Measurements from ENCODE around the gene CADPS. TPM values are rescaled to one million over a fixed set of nuclear protein-coding genes. Genes with fewer than 3 reads are reported as not detected.
A peak's percentile ranks its signal among the peaks of the same experiment; 100 is the strongest.

CADPS gene
- total RNA-seq, 4 donors from 2014 or later, result 1.0 to 8.1 (median 2.0) TPM

DNA sequence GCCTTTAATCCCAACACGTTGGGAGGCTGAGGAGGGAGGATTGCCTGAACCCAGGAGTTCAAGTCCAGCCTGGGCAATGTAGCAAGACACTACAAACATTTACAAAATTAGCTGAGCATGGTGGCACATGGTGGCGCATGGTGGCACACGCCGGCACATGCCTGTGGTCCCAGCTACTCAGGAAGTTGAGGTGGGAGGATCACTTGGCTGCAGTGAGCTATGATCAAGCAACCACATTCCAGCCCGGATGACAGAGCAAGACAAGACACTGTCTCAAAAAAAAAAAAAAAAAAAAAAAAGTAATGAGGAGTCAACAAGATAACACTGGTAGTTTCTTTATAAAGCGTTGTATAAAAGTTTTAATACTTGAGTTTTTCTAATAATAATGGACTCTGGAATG lies 511.9 kb downstream of the CADPS start:
- DNase-seq (ENCODE audit: extremely low spot score), result no peak
- intact Hi-C loops (cut with DNase I), result no loop called here
- WGBS, result 80% methylated on average over 6 of the region's 6 CpGs
- Histone ChIP-seq H3K27me3 (peaks cover 0 to 52% (median 16%) of the 10 kb centered on the region in 4 donors), H3K36me3 (no peaks in the 10 kb centered on the region), H3K9me3 (no peaks in the 10 kb centered on the region), H3K4me1 (peaks cover 0 to 9% (median 2%) of the 10 kb centered on the region in 4 donors), H3K27ac (replicated peaks in 1 of 4) (no peak overlapping the region), H3K4me3 (no peak overlapping the region)
- TF ChIP-seq EP300 (IDR thresholded peaks at IDR 0.05), result no peak
- TF ChIP-seq POLR2AphosphoS5 (IDR thresholded peaks at IDR 0.05), result no peak
- no peak for TF ChIP-seq POLR2A (IDR thresholded peaks at IDR 0.05; ENCODE audit: low read depth)
- TF ChIP-seq, protein P1, sequence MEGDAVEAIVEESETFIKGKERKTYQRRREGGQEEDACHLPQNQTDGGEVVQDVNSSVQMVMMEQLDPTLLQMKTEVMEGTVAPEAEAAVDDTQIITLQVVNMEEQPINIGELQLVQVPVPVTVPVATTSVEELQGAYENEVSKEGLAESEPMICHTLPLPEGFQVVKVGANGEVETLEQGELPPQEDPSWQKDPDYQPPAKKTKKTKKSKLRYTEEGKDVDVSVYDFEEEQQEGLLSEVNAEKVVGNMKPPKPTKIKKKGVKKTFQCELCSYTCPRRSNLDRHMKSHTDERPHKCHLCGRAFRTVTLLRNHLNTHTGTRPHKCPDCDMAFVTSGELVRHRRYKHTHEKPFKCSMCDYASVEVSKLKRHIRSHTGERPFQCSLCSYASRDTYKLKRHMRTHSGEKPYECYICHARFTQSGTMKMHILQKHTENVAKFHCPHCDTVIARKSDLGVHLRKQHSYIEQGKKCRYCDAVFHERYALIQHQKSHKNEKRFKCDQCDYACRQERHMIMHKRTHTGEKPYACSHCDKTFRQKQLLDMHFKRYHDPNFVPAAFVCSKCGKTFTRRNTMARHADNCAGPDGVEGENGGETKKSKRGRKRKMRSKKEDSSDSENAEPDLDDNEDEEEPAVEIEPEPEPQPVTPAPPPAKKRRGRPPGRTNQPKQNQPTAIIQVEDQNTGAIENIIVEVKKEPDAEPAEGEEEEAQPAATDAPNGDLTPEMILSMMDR (IDR thresholded peaks at IDR 0.05), result no peak

DNA sequence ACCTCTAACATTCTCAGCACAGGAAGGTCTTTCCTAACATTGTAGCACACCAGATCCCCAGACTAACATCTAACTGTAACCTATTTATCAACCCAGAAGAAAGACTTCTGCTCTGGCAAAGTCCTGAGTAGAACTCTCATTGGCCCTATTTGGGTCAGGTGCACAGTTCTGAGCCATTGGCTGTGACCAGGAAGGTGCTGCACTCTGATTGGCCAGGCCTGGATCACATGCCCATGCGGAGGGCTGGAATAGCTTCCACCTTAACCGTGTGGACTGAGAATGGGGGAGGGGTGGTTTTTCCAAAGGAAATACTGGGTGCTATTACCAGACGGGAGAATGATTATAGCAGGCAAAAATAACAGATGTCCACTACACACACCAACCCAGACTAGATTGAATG lies 513.4 kb downstream of the CADPS start:
- Histone ChIP-seq H3K36me3 (no peaks in the 10 kb centered on the region), H3K4me3 (no peak overlapping the region), H3K27me3 (peaks cover 0 to 38% (median 4%) of the 10 kb centered on the region in 4 donors), H3K27ac (replicated peaks in 1 of 4) (no peak overlapping the region), H3K4me1 (no peaks in the 10 kb centered on the region), H3K9me3 (no peaks in the 10 kb centered on the region)
- whole genome bisulfite sequencing, result 75% methylated on average over 3 of the region's 3 CpGs
- DNase-seq (ENCODE audit: extremely low spot score), result peak; percentile 42
- intact Hi-C loops (cut with DNase I), result no loop called here
- TF ChIP-seq POLR2AphosphoS5 (IDR thresholded peaks at IDR 0.05), result no peak

DNA sequence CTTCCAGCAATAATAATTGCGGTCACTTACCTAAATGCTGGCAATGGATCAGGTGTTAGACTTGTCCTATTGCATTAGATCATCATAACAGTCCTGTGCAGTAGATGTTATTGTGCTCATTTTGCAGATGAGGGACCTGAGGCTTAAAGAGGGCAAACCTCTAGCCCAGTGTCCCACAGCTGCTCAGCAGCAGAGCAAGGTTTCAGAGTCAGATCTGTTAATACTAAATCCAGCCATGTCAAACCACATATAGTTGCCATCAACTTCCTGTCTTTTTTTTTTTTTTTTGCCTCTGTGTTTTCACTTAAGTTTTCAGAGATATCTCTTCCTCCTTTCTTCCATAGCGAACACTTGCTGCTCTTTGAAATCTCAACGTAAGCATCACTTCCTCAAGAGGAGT lies 514.0 kb downstream of the CADPS start:
- H3K9me3 ChIP-seq, result no peaks in the 10 kb centered on the region
- no peak for DNase-seq (ENCODE audit: extremely low spot score)
- no peak overlapping the region for H3K4me3 ChIP-seq
- intact Hi-C loops (cut with DNase I), result no loop called here
- peaks cover 0 to 32% (median 2%) of the 10 kb centered on the region in 4 donors for H3K27me3 ChIP-seq
- H3K36me3 ChIP-seq, result no peaks in the 10 kb centered on the region
- H3K4me1 ChIP-seq, result no peaks in the 10 kb centered on the region
- no peak overlapping the region for H3K27ac ChIP-seq (replicated peaks in 1 of 4)
- 88% methylated on average over 3 of the region's 3 CpGs for WGBS
- TF ChIP-seq EP300 (IDR thresholded peaks at IDR 0.05) (no peak), POLR2A (IDR thresholded peaks at IDR 0.05; ENCODE audit: low read depth) (no peak)

DNA sequence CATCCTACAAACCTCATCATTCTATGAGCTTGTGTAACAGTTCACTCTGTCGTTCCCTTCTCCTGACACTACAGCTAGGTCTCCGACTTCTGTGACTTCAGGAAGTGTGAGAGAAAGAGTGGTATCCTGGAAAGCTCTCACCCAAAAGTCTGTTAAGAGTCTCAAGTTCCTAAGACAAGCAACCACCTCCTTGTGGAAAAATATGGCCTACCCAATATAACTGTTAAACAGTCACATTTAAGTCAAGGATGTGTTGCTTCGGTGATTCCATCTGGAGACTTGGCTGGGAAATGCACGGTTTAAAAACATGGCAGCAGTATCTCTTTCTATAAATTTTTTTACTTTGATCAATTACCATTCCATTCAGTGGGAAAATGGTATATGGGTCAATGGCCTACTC lies 515.7 kb downstream of the CADPS start:
- Histone ChIP-seq H3K27me3 (peaks cover 0 to 24% (median 0%) of the 10 kb centered on the region in 4 donors), H3K4me1 (no peaks in the 10 kb centered on the region), H3K27ac (replicated peaks in 1 of 4) (no peak overlapping the region), H3K4me3 (no peak overlapping the region), H3K36me3 (no peaks in the 10 kb centered on the region), H3K9me3 (no peaks in the 10 kb centered on the region)
- TF ChIP-seq, protein P1 (IDR thresholded peaks at IDR 0.05), result no peak
- TF ChIP-seq EP300 (IDR thresholded peaks at IDR 0.05) (no peak), POLR2A (IDR thresholded peaks at IDR 0.05; ENCODE audit: low read depth) (no peak), POLR2AphosphoS5 (IDR thresholded peaks at IDR 0.05) (no peak)
- intact Hi-C loops (cut with DNase I), result no loop called here
- WGBS, result 81% methylated on average over 4 of the region's 4 CpGs
- DNase-seq (ENCODE audit: extremely low spot score), result peak; percentile 34

DNA sequence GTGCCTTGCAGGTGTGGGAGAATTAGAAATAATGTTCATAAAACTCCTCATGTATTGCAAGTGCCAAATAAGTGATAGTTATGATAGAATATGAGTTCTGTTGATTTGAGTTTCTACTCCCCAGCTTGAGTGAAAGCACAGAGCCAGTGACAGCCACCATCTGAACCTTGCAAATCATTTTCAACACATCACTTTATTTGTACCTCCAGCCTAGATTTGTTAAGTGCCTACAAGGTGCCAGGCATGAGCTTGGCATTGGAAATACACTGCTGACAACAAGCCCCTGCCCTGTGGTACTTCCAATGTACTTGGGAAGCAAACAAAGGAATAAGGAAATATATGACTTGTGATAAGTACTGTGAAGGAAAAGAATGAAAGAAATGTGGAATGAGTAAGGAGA lies 518.9 kb downstream of the CADPS start:
- no peak for TF ChIP-seq POLR2AphosphoS5 (IDR thresholded peaks at IDR 0.05)
- no peak for TF ChIP-seq EP300 (IDR thresholded peaks at IDR 0.05)
- TF ChIP-seq, protein P1 (IDR thresholded peaks at IDR 0.05), result no peak
- TF ChIP-seq POLR2A (IDR thresholded peaks at IDR 0.05; ENCODE audit: low read depth), result no peak
- peak; percentile 60 for DNase-seq (ENCODE audit: extremely low spot score)
- Histone ChIP-seq H3K9me3 (no peaks in the 10 kb centered on the region), H3K4me3 (no peak overlapping the region), H3K36me3 (no peaks in the 10 kb centered on the region), H3K27ac (replicated peaks in 1 of 4) (no peak overlapping the region), H3K4me1 (no peaks in the 10 kb centered on the region), H3K27me3 (peaks cover 0 to 18% (median 0%) of the 10 kb centered on the region in 4 donors)
- intact Hi-C loops (cut with DNase I), result no loop called here

DNA sequence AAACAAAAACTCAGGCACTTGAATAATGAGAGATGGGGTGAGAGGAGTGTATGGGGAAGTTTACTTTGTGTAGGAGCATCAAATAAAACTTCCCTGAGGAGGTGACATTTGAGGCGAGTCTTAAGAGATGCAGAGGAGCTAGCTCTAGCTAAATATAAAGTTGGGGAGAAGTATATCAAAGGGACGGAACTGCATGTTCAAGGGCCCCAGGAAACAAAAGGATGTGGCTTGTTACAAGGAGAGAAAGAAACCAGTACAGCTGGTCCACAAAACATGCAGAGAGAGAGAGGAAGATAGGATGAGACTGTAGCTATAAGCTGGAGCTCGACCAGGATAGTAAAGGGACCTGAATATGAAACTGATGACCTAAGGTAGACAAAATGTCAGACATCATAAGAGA lies 519.5 kb downstream of the CADPS start:
- TF ChIP-seq EP300 (IDR thresholded peaks at IDR 0.05) (no peak), POLR2AphosphoS5 (IDR thresholded peaks at IDR 0.05) (no peak), POLR2A (IDR thresholded peaks at IDR 0.05; ENCODE audit: low read depth) (no peak)
- TF ChIP-seq, protein P1 (IDR thresholded peaks at IDR 0.05), result no peak
- 77% methylated on average over 3 of the region's 3 CpGs for WGBS
- Histone ChIP-seq H3K27me3 (peaks cover 0 to 21% (median 0%) of the 10 kb centered on the region in 4 donors), H3K9me3 (no peaks in the 10 kb centered on the region), H3K4me3 (no peak overlapping the region), H3K27ac (replicated peaks in 1 of 4) (no peak overlapping the region), H3K4me1 (no peaks in the 10 kb centered on the region), H3K36me3 (no peaks in the 10 kb centered on the region)
- peak; percentile 77 for DNase-seq (ENCODE audit: extremely low spot score)
- intact Hi-C loops (cut with DNase I), result no loop called here
